ENCODE data around the gene TRIM29.

TRIM29 gene

DNA sequence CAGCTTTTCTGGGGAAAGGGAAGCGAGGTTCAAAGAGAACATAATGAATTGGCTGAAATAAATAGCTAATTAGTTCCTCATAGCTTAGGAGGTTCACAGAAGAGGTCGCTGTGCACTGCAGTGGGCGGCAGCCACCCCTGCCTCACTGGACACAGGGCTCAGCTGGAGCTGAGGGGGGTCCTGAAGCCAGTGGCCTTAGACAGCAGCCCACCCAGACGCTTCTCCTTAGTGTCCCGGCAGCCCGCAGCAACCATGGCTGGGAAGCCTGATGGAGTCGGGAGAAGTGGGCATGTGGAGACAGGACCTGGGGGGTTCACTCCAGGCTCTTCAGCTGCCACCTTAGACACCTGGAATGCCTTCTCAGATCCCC, 75.4 kb downstream of the TRIM29 start:
- DNase-seq (ENCODE audit: low read depth in 2 of 2) = no peak

GRCh38 chr11:120061761-120062560, 76.0 kb downstream of the TRIM29 start:
- no peak for DNase-seq (ENCODE audit: low read depth in 2 of 2)
